ENCODE results near the gene SLC1A5.
"Not testable (repeated sequence)": the region's sequence is repeated elsewhere in the genome, so short reads cannot be mapped to it uniquely, and the experiment has no call there.

Gene SLC1A5

GRCh38 chr19:46788262-46788967, at the start of gene SLC1A5:
Gene SLC1A5 (minus strand): TSS chr19:46788594. CDS start chr19:46787965, 629 bp downstream.
- peak; percentile 98 to 99 (median 99) for DNase-seq (ENCODE audit: low read depth in 4 of 4, low spot score in 1 of 4)

GRCh38 chr19:46838160-46838559, 49.8 kb upstream of the SLC1A5 start:
- no peak for DNase-seq (ENCODE audit: low read depth in 4 of 4, low spot score in 1 of 4)

DNA sequence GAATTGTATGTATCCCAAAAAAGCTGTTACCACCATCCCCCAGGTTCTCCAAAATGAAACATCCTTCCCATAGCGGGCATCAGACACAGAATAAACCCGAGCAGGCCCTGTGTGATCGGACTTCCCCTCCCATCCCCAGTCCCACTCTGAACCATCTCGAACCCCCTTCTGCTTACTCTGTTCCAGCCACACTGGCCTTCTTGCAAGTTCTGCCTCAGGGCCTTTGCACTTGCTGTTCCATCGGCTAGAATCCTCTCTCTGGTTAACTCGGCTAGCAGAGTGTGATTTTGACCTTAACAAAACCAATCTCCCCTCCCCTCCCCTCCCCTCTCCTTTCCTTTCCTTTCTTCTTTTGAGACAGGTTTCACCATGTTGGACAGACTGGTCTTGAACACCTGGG, 46.6 kb upstream of the SLC1A5 start:
- no peak for DNase-seq (ENCODE audit: low read depth in 4 of 4, low spot score in 1 of 4)

DNA sequence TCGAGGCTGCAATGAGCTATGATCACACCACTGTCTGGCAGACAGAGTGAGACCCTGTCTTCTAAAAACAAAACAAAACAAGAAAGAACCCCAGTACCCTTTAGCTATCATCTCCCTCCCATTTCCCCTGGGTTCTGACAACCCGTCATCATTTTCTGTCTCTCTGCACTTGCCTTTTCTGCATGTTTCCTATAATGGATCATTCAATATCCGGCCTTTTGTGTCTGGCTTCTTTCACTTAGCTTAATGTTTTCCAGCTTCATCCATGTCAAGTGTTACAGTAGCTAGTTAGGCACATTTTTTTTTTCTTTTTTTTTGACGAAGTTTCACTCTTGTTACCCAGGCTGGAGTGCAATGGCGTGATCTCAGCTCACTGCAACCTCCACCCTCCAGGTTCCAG, 45.7 kb upstream of the SLC1A5 start:
- no peak for DNase-seq (ENCODE audit: low read depth in 4 of 4, low spot score in 1 of 4)

DNA sequence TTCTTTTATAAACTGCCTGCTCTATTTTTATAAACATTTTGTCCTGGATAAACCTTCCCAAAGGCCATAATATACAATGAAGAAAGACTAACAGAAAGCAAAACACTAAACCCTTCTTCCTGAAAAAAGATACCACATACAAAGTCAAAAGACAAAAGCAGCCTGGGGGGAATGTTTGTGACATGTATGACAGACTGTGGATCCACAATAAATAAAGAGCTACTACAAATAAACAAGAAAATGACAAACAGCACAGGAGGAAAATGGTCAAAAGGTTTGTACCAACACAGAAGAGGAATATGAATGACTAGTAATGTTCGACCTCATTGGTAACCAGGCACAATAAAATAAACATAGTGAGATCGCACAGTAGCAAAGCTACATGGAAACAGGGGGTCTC, 42.5 kb upstream of the SLC1A5 start:
- DNase-seq (ENCODE audit: low read depth in 4 of 4, low spot score in 1 of 4): no peak

DNA sequence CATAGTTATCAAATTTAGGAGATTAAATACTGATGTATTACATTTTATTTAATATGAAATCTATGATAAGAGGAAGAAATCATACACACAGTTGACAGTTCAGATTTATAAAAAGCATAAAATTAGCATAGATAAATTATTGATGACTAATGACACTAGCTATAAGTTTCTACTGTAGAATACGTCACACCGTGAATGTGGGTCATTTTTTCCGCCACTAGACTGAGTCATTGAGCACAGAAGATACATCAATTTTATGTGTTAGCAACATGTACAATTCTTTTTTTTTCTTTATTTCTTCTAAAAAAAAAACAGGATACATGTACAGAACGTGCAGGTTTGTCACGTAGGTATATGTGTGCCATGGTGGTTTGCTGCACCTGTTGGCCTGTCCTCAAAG, 40.1 kb upstream of the SLC1A5 start:
- DNase-seq (ENCODE audit: low read depth in 4 of 4, low spot score in 1 of 4): peak; percentile 25 to 55 (median 30)

- DNase-seq (ENCODE audit: low read depth in 4 of 4, low spot score in 1 of 4): no peak
Observed at GRCh38 chr19:46825731-46826055, 37.3 kb upstream of the SLC1A5 start.

GRCh38 chr19:46824890-46825730, 36.7 kb upstream of the SLC1A5 start:
- DNase-seq (ENCODE audit: low read depth in 4 of 4, low spot score in 1 of 4): no peak

DNA sequence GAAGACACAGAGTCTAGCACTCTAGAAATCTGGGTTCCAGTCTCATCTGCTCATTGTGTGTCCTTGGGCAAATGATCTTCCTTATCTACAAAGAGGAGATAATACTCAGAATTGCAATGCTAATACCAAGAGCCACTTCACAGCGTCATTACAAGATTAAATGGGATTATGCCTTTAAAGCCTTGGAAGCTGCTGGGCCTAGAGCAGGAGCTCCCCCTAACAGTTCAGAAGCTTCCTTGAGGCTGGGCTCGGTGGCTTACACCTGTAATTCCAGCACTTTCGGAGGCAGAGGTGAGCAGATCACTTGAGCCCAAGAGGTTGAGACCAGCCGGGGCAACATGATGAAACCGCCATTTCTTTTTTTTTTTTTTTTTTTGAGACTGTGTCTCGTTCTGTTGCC, 34.7 kb upstream of the SLC1A5 start:
- DNase-seq (ENCODE audit: low read depth in 4 of 4, low spot score in 1 of 4): no peak

GRCh38 chr19:46822410-46822787, 34.0 kb upstream of the SLC1A5 start:
- DNase-seq (ENCODE audit: low read depth in 4 of 4, low spot score in 1 of 4): not testable (repeated sequence)

DNA sequence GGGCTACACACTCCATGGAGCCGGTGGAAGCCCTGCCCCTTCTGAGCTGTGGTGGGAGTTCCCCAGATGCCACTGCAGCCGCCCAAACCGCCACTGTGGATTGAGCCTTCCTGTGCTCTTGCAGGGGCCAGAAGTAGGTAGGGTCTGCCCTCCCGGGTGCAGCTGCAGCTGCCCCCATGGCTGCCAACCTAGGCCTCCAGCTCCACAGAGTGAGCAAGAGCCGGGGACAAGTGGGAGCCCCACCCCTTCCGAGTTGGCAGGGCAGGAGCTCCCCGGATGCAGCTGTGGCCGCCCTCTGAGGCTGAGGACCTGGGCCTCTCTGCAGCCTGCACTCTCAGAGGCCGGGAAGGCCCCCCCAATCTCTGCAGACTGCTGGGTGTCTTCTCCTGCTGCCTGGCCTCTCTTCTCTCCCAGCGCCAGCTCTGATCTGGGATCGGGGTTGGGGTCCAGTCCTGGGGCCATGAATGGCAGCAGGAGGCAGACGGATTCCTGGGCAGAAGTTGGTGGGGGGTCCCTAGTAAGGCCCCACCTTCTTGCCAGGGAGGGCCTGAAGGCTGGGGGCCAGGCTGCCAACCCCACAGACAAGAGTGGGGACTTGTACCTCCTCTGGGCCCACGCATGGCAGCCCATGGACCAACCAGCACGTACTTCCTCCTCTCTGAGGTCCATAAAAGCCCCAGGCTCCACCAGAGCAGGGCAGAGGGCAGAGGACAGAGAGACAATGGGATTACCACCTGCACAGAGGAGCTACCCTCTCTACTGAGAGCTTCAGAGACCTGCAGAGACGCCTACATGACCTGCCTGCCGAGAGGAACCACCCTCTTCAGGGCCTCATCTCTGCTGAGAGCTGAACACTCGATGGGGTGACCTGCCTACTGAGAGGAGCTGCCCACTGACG, 33.4 kb upstream of the SLC1A5 start:
- DNase-seq (ENCODE audit: low read depth in 4 of 4, low spot score in 1 of 4): peak; percentile 4 to 44 (median 31)

GRCh38 chr19:46818812-46819211, 30.4 kb upstream of the SLC1A5 start:
- DNase-seq (ENCODE audit: low read depth in 4 of 4, low spot score in 1 of 4): no peak

DNA sequence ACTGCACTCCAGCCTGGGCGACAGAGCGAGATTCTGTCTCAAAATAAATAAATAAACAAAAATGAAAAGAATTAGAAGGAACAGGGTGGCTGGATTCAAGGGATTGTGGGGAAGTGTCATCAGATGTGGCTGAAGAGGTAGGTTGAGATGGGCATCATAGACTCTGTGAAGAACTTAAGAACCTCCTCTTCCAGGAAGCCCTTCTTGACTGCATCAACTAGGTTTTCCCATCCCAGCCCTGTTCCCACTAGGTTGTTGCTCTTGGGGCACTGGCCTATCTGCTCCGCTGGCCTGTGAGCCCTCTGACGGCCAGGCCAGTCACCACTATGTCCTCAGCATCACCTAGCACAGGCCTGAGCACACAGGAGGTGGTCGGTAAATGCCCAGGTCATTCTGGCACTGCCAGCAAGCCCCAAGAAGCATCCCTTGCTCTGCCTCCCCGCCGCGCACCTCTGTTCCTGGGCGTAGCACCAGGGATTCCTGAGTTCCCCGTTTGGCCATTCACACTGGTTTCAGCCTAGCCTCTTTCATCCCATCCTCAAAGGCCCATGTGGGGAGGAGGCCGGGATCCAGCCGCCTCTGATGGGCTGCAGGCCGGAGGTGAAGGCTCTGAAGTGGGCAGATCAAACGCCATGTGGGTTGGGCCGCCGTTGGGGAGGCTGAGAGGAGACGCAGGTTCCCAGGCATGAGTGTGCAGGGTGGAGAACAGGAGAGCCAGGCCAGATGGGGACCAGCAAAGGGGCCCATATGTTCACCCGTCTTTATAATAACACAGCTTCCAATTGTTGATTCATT, 27.6 kb upstream of the SLC1A5 start:
- no peak for DNase-seq (ENCODE audit: low read depth in 4 of 4, low spot score in 1 of 4)

DNA sequence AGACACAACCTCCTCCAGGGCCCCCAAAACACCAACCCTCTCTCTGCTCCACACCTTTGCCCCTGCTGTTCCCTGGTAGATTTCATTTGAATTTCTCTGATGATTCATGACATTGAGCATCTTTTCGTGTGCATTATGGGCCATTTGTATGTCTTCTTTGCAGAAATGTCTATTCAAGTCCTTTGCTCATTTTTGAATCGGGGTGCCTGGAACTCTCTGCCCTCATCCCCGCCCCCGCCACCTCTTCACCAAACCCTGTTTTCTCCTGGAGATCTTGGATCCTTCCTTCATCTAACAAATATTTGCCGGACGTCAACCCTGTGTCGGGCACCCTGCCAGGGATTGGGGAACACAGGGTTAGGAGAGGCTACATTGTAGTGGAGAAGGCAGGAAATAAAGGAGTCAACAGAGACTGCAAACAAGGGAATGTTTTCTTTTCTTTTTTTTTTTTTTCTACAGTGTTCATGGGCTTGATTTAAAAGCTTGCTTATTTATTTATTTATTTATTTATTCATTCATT, 25.5 kb upstream of the SLC1A5 start:
- no peak for DNase-seq (ENCODE audit: low read depth in 4 of 4, low spot score in 1 of 4)

GRCh38 chr19:46812977-46813838, 24.8 kb upstream of the SLC1A5 start:
- DNase-seq (ENCODE audit: low read depth in 4 of 4, low spot score in 1 of 4): no peak

GRCh38 chr19:46809534-46810272, 21.3 kb upstream of the SLC1A5 start:
- DNase-seq (ENCODE audit: low read depth in 4 of 4, low spot score in 1 of 4): no peak

DNA sequence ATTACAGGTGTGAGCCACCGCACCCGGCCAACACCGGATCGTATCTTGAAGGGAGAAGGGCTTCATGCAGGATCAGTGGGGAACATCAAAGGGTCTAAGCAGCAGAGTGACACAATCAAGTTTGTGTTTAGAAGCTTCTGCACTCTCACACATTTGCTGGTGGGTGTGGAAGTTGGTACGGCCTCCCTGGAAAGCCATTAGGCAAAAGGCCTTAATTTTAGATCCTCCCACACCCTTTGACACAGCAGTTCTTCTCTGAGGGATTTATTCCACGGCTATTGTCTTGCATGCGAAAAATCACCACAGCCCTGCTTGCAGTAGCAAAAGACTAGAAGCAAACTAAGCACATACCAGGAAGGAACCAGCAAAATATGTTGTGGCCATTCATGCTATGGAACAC, 18.3 kb upstream of the SLC1A5 start:
- no peak for DNase-seq (ENCODE audit: low read depth in 4 of 4, low spot score in 1 of 4)

DNA sequence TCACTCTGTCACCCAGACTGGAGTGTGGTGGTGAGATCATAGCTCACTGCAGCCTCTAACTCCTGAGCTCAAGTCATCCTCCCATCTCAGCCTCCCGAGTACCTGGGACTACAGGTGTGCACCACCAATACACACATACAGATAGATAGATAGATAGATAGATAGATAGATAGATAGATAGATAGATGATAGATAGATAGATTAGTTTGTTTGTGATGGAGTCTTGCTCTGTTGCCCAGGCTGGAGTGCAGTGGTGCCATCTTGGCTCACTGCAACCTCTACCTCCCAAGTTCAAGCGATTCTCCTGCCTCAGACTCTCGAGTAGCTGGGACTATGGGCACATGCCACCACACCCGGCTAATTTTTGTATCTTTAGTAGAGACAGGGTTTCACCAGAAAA, 16.0 kb upstream of the SLC1A5 start:
- not testable (repeated sequence) for DNase-seq (ENCODE audit: low read depth in 4 of 4, low spot score in 1 of 4)

GRCh38 chr19:46803555-46803954, 15.2 kb upstream of the SLC1A5 start:
- no peak for DNase-seq (ENCODE audit: low read depth in 4 of 4, low spot score in 1 of 4)
